Lower leg skin (tissue), 3 donors: ENCODE measurements around the gene TAL1.

Source experiments
- CTCF ChIP-seq, 3 donors: fragments of 450-650 bp; IDR thresholded peaks; one replicate each; pipeline ENCODE4 v1.5.1; 2016; ENCODE audit warnings: antibody characterized with exemption in 3 of 3, mild to moderate bottlenecking in 3 of 3, moderate library complexity in 2 of 3
- POLR2A ChIP-seq, 2 donors: fragments of 450-650 bp; IDR thresholded peaks; one replicate each; pipeline ENCODE4 v1.6.1; 2016 to 2017; ENCODE audit warnings: antibody characterized with exemption in 2 of 2, mild to moderate bottlenecking in 1 of 2, moderate library complexity in 1 of 2

GRCh38 chr1:47219001-47219400 lies 13.0 kb downstream of the TAL1 start:
- TF ChIP-seq CTCF (IDR thresholded peaks at IDR 0.05) (no peak), POLR2A (IDR thresholded peaks at IDR 0.05) (no peak)
